LNCaP clone FGC (cell line): ENCODE results near the gene BDKRB2.
A peak's percentile ranks its signal among the peaks of the same experiment; 100 is the strongest.

Experiments
- DNase-seq: peaks from one replicate; pipeline ENCODE4 v3.0.0-alpha.2; 2011; ENCODE audit warnings: low read depth
- H3K4me3 ChIP-seq: 2 replicates; pipeline ENCODE4 v1.5.1; 2011; ENCODE audit warnings: mild to moderate bottlenecking, low read depth, low read length, control low read depth
- CTCF ChIP-seq: IDR thresholded peaks from 2 replicates; pipeline ENCODE4 v1.5.1; 2012; ENCODE audit warnings: mild to moderate bottlenecking; ENCODE audit not compliant: control insufficient read depth, insufficient read depth; ENCODE audit errors: extremely low read depth

BDKRB2 gene

GRCh38 chr14:96263347-96264199, 58.9 kb downstream of the BDKRB2 start:
- no peak overlapping the region for H3K4me3 ChIP-seq
- peak; percentile 87 for DNase-seq
- no peak for TF ChIP-seq CTCF

DNA sequence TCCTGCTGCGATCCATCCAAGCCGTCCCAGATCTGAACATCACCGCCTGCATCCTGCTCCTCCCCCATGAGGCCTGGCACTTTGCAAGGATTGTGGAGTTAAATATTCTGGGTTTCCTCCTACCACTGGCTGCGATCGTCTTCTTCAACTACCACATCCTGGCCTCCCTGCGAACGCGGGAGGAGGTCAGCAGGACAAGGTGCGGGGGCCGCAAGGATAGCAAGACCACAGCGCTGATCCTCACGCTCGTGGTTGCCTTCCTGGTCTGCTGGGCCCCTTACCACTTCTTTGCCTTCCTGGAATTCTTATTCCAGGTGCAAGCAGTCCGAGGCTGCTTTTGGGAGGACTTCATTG, 59.5 kb downstream of the BDKRB2 start:
- DNase-seq = no peak
- H3K4me3 ChIP-seq = no peak overlapping the region
- TF ChIP-seq CTCF = no peak

DNA sequence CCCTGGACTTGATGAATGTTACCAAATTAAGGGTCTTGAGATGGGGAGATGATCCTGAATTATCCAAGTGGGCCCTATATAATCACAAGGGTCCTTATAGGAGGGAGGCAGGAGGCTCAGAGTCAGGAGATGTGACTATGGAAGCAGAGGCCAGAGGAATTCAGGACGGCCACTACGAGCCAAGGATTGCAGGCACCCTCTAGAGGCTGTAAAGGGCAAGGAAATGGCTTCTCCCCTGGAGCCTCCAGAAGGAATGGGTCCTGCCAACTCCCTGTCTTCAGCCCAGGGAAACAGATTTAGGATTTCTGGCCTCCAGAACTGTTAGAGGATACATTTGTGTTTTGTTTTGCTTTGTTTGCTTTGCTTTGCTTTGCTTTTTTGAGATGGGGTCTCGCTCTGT, 60.2 kb downstream of the BDKRB2 start:
- DNase-seq = no peak

GRCh38 chr14:96265383-96266095, 60.9 kb downstream of the BDKRB2 start:
- no peak for DNase-seq
- no peak overlapping the region for H3K4me3 ChIP-seq
- no peak for TF ChIP-seq CTCF

More for the DNA sequence above, 60.2 kb downstream of the BDKRB2 start:
- TF ChIP-seq CTCF = peak; percentile 31; the same call in 1 of the 2 replicates
- no peak overlapping the region for H3K4me3 ChIP-seq

- no peak for TF ChIP-seq CTCF
- no peak for DNase-seq
Measured at GRCh38 chr14:96267336-96267735, 62.7 kb downstream of the BDKRB2 start.

DNA sequence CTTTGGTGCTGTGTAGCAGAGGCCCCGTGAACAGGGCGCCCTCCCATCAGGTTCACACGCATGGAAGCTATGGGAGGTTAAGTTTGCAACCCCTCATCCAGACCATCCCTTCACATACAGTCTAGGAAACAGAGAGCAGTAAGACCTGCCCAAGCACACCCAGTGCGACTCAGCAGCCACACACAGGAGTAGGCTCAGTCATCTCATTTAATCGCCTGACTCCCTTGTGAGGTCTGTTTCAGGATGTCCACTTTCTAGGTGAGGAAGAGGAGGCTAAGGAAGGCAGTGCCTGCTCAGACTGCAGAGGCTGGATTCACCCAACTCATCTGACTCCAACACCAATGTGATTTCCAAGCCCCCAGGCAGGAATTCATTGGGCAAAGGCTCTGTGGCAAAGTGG, 63.3 kb downstream of the BDKRB2 start:
- DNase-seq = no peak
- TF ChIP-seq CTCF = no peak
- H3K4me3 ChIP-seq = no peak overlapping the region

More at GRCh38 chr14:96267336-96267735, 62.7 kb downstream of the BDKRB2 start:
- H3K4me3 ChIP-seq = no peak overlapping the region
